Smooth muscle cell (in vitro differentiated cells): Measurements from ENCODE around the gene CDK14. TPM values are rescaled to one million over a fixed set of nuclear protein-coding genes. Genes with fewer than 3 reads are reported as not detected.
A peak's percentile ranks its signal among the peaks of the same experiment; 100 is the strongest.
"Not testable (repeated sequence)": the region's sequence is repeated elsewhere in the genome, so short reads cannot be mapped to it uniquely, and the experiment has no call there.

Source experiments
- DNase-seq: peaks from one replicate; lab custom pipeline; 2025; ENCODE audit not compliant: unreplicated experiment; lab: John Stamatoyannopoulos, UW
- H2AFZ ChIP-seq: fragments of 200-600 bp; sonication (generic); 2 replicates; pipeline ENCODE4 v1.6.0; 2016; ENCODE audit warnings: antibody characterized with exemption, low read depth, mild to moderate bottlenecking
- H3F3A ChIP-seq: fragments of 200-600 bp; sonication (generic); 2 replicates; pipeline ENCODE4 v1.6.0; 2017; ENCODE audit warnings: antibody characterized with exemption, low read depth
- H3K27ac ChIP-seq: fragments of 200-600 bp; sonication (generic); 2 replicates; pipeline ENCODE4 v1.5.1; 2016; ENCODE audit warnings: low read depth, mild to moderate bottlenecking
- H3K27me3 ChIP-seq: fragments of 200-600 bp; sonication (generic); 2 replicates; pipeline ENCODE4 v1.6.1; 2016; ENCODE audit warnings: low read depth, mild to moderate bottlenecking
- H3K36me3 ChIP-seq: fragments of 200-600 bp; sonication (generic); 2 replicates; pipeline ENCODE4 v1.5.1; 2016; ENCODE audit warnings: low read depth
- H3K4me1 ChIP-seq: fragments of 200-600 bp; sonication (generic); 2 replicates; pipeline ENCODE4 v1.5.1; 2016; ENCODE audit warnings: low read depth
- H3K4me2 ChIP-seq: fragments of 200-600 bp; sonication (generic); 2 replicates; pipeline ENCODE4 v1.6.0; 2016; ENCODE audit warnings: mild to moderate bottlenecking
- H3K4me3 ChIP-seq: fragments of 200-600 bp; sonication (generic); 2 replicates; pipeline ENCODE4 v1.5.1; 2016; ENCODE audit warnings: mild to moderate bottlenecking
- H3K79me2 ChIP-seq: fragments of 200-600 bp; sonication (generic); 2 replicates; pipeline ENCODE4 v1.6.0; 2016; ENCODE audit warnings: low read depth, mild to moderate bottlenecking
- H3K9ac ChIP-seq: fragments of 200-600 bp; sonication (generic); 2 replicates; pipeline ENCODE4 v1.6.0; 2016; ENCODE audit warnings: low read depth
- H3K9me3 ChIP-seq: fragments of 200-600 bp; sonication (generic); replicated peaks from 2 replicates; pipeline ENCODE4 v1.5.1; 2016; ENCODE audit warnings: low read depth
- H4K20me1 ChIP-seq: fragments of 200-600 bp; sonication (generic); 2 replicates; pipeline ENCODE4 v1.6.0; 2016; ENCODE audit warnings: low read depth
- CTCF ChIP-seq: fragments of 200-600 bp; sonication (generic); IDR thresholded peaks from 2 replicates; pipeline ENCODE4 v1.5.1; 2017; ENCODE audit warnings: borderline replicate concordance, mild to moderate bottlenecking, antibody characterized with exemption; ENCODE audit not compliant: insufficient read depth, poor library complexity, severe bottlenecking
- WGBS: methylation state at CpG from one replicate; pipeline ENCODE4 v1.1.7; 2016; ENCODE audit warnings: low lambda C conversion rate; 5-methylcytosine and 5-hydroxymethylcytosine counted together
- polyA plus RNA-seq: library from polyadenylated mRNA; unstranded; fragments of >200 nt; fragmentation: Nextera tagmentation; extraction: Ambion mirVana; gene quantifications from 2 replicates; pipeline ENCODE4 v1.2.1, GENCODE V29; 2016
- total RNA-seq: library from RNA; depleted of rRNA; stranded (reverse); fragments of >200 nt; gene quantifications from 2 replicates; pipeline ENCODE4 v1.2.3, GENCODE V29; 2014

The CDK14 gene
- total and polyA plus RNA-seq, 2 experiments from 2014 or later: 4.1 to 5.3 TPM

GRCh38 chr7:90797596-90797995, 201.5 kb downstream of the CDK14 start:
- no peaks in the 10 kb centered on the region for H4K20me1 ChIP-seq
- H3F3A ChIP-seq: no peaks in the 10 kb centered on the region
- no peaks in the 10 kb centered on the region for H3K27me3 ChIP-seq
- no peak overlapping the region for H3K27ac ChIP-seq
- no peaks in the 10 kb centered on the region for H3K9me3 ChIP-seq
- WGBS: 81% methylated on average over 2 of the region's 2 CpGs
- no peak overlapping the region for H2AFZ ChIP-seq
- H3K4me1 ChIP-seq: no peaks in the 10 kb centered on the region
- no peak overlapping the region for H3K9ac ChIP-seq
- H3K4me3 ChIP-seq: no peak overlapping the region
- H3K79me2 ChIP-seq: no peaks in the 10 kb centered on the region
- DNase-seq: no peak
- no peak overlapping the region for H3K4me2 ChIP-seq
- TF ChIP-seq CTCF: no peak
- no peaks in the 10 kb centered on the region for H3K36me3 ChIP-seq

GRCh38 chr7:90804370-90804769, 208.2 kb downstream of the CDK14 start:
- Histone ChIP-seq H3K36me3 (no peaks in the 10 kb centered on the region), H3K4me3 (no peak overlapping the region), H3K9me3 (no peaks in the 10 kb centered on the region), H3K27me3 (no peaks in the 10 kb centered on the region), H3K4me2 (no peak overlapping the region), H3K4me1 (no peaks in the 10 kb centered on the region), H3F3A (no peaks in the 10 kb centered on the region), H4K20me1 (no peaks in the 10 kb centered on the region), H3K9ac (no peak overlapping the region), H3K79me2 (no peaks in the 10 kb centered on the region), H2AFZ (no peak overlapping the region), H3K27ac (no peak overlapping the region)
- DNase-seq: no peak
- WGBS: 86% methylated on average over 1 of the region's 1 CpG
- no peak for TF ChIP-seq CTCF

- Histone ChIP-seq H3F3A (peaks cover 11% of the 10 kb centered on the region), H3K4me1 (peaks cover 16% of the 10 kb centered on the region)
- WGBS: 97% methylated on average over 2 of the region's 2 CpGs
- H3K9me3 ChIP-seq, H3K27me3 ChIP-seq, H3K4me3 ChIP-seq, H3K79me2 ChIP-seq, H3K27ac ChIP-seq, DNase-seq, H3K9ac ChIP-seq, H3K4me2 ChIP-seq, H2AFZ ChIP-seq, H4K20me1 ChIP-seq, H3K36me3 ChIP-seq: not testable (repeated sequence)
Observed at GRCh38 chr7:90815552-90815951, 219.4 kb downstream of the CDK14 start.

- DNase-seq: no peak
- Histone ChIP-seq H3K27me3 (no peaks in the 10 kb centered on the region), H4K20me1 (no peaks in the 10 kb centered on the region), H3K4me1 (peaks cover 16% of the 10 kb centered on the region), H2AFZ (no peak overlapping the region), H3F3A (peaks cover 11% of the 10 kb centered on the region), H3K4me2 (peak overlapping the region; percentile 60), H3K36me3 (no peaks in the 10 kb centered on the region), H3K9ac (peak overlapping the region; percentile 36), H3K4me3 (no peak overlapping the region), H3K9me3 (no peaks in the 10 kb centered on the region), H3K27ac (peak overlapping the region; percentile 77), H3K79me2 (no peaks in the 10 kb centered on the region)
- TF ChIP-seq CTCF: no peak
- WGBS: 14% methylated on average over 6 of the region's 6 CpGs
Observed at GRCh38 chr7:90816511-90817142, 220.5 kb downstream of the CDK14 start.
